ENCODE data around the gene CAP1. TPM values are rescaled to one million over a fixed set of nuclear protein-coding genes. Genes with fewer than 3 reads are reported as not detected.

Gene CAP1
- total and polyA plus RNA-seq, 10 of the 15 experiments (the other 5 are each of a cell fraction or from before 2014, with no cell fraction given) = 360 to 500 (median 431) TPM

DNA sequence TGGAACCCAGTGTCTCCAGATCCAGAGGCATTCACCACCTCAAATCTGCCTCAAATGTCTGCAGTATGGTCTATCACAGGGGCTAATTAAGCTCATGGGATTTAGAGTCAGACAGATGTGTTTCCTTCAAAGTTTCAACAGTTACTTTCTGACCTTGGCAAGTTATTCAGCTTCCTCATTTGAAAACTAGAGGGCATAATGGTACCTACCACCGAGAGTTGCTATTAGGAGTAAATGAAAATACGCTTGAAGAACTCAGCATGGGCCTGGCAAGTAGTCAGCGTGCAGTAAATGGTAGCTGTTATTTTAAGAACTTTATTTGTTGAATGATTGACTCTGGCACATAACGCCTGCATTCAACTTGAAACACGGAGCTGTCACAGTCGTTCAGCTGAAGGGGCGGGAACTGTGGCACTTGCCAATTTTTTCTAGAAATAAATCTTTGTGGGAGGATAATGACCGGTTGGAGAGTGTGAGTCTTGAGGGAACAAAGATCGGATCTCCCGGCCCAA lies 1.2 kb upstream of the CAP1 start (continued):
- TF ChIP-seq CREM (IDR thresholded peaks at IDR 0.05; ENCODE audit: low read depth) (no peak), STAT3 (IDR thresholded peaks at IDR 0.05; ENCODE audit: low read depth, low read length) (no peak), ETV6 (conservative IDR thresholded peaks at IDR 0.05 in 1 of 2, IDR thresholded peaks at IDR 0.05 in 1 of 2; ENCODE audit: borderline replicate concordance in 1 of 2, low read depth in 1 of 2) (no peak), RAD21 (IDR thresholded peaks at IDR 0.05; ENCODE audit: insufficient read depth, low read depth, low read length) (peak; percentile 36; the same call in 1 of the 2 replicates), KAT2A (conservative IDR thresholded peaks at IDR 0.05; ENCODE audit: control insufficient read depth, low read depth, low read length) (no peak), CHD4 (IDR thresholded peaks at IDR 0.05) (no peak), POLR2AphosphoS5 (IDR thresholded peaks at IDR 0.05; ENCODE audit: low read length) (no peak), MTA2 (IDR thresholded peaks at IDR 0.05; ENCODE audit: low read depth) (peak; percentile 87), MEF2B (IDR thresholded peaks at IDR 0.05; ENCODE audit: partially characterized antibody, poor library complexity, severe bottlenecking) (peak; percentile 95), PKNOX1 (IDR thresholded peaks at IDR 0.05) (peak; percentile 78), E2F4 (IDR thresholded peaks at IDR 0.05; ENCODE audit: low read depth, low read length) (no peak), EED (IDR thresholded peaks at IDR 0.05; ENCODE audit: low read depth) (no peak), TCF3 (IDR thresholded peaks at IDR 0.05; ENCODE audit: borderline replicate concordance, insufficient read depth, low read depth, low read length) (no peak), SP1 (IDR thresholded peaks at IDR 0.05; ENCODE audit: low read depth, low read length) (no peak), BRCA1 (IDR thresholded peaks at IDR 0.05; ENCODE audit: low read depth, low read length) (no peak), SUZ12 (IDR thresholded peaks at IDR 0.05; ENCODE audit: unreplicated experiment) (no peak), HSF1 (IDR thresholded peaks at IDR 0.05; ENCODE audit: low read depth, low read length) (no peak), FOXK2 (IDR thresholded peaks at IDR 0.05) (no peak), ZNF24 (IDR thresholded peaks at IDR 0.05) (no peak)
- TF ChIP-seq, protein P1, sequence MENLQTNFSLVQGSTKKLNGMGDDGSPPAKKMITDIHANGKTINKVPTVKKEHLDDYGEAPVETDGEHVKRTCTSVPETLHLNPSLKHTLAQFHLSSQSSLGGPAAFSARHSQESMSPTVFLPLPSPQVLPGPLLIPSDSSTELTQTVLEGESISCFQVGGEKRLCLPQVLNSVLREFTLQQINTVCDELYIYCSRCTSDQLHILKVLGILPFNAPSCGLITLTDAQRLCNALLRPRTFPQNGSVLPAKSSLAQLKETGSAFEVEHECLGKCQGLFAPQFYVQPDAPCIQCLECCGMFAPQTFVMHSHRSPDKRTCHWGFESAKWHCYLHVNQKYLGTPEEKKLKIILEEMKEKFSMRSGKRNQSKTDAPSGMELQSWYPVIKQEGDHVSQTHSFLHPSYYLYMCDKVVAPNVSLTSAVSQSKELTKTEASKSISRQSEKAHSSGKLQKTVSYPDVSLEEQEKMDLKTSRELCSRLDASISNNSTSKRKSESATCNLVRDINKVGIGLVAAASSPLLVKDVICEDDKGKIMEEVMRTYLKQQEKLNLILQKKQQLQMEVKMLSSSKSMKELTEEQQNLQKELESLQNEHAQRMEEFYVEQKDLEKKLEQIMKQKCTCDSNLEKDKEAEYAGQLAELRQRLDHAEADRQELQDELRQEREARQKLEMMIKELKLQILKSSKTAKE (IDR thresholded peaks at IDR 0.05; ENCODE audit: low read depth, poor library complexity, severe bottlenecking) = peak; percentile 47
- TF ChIP-seq, protein P2, sequence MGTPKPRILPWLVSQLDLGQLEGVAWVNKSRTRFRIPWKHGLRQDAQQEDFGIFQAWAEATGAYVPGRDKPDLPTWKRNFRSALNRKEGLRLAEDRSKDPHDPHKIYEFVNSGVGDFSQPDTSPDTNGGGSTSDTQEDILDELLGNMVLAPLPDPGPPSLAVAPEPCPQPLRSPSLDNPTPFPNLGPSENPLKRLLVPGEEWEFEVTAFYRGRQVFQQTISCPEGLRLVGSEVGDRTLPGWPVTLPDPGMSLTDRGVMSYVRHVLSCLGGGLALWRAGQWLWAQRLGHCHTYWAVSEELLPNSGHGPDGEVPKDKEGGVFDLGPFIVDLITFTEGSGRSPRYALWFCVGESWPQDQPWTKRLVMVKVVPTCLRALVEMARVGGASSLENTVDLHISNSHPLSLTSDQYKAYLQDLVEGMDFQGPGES (IDR thresholded peaks at IDR 0.05) = no peak
- TF ChIP-seq, protein P3, sequence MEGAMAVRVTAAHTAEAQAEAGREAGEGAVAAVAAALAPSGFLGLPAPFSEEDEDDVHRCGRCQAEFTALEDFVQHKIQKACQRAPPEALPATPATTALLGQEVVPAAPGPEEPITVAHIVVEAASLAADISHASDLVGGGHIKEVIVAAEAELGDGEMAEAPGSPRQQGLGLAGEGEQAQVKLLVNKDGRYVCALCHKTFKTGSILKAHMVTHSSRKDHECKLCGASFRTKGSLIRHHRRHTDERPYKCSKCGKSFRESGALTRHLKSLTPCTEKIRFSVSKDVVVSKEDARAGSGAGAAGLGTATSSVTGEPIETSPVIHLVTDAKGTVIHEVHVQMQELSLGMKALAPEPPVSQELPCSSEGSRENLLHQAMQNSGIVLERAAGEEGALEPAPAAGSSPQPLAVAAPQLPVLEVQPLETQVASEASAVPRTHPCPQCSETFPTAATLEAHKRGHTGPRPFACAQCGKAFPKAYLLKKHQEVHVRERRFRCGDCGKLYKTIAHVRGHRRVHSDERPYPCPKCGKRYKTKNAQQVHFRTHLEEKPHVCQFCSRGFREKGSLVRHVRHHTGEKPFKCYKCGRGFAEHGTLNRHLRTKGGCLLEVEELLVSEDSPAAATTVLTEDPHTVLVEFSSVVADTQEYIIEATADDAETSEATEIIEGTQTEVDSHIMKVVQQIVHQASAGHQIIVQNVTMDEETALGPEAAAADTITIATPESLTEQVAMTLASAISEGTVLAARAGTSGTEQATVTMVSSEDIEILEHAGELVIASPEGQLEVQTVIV (IDR thresholded peaks at IDR 0.05; ENCODE audit: borderline replicate concordance, partially characterized antibody) = no peak
